Testis (tissue), 2 donors: Measurements from ENCODE around the gene ZNF396.

Experiments used
- CTCF ChIP-seq, 3 experiments: fragments of 450-650 bp in 2 of 3; fragments of 200-600 bp in 1 of 3; sonication (generic) in 1 of 3; IDR thresholded peaks; one replicate each; pipeline ENCODE4 v1.5.1; 2016 to 2019; ENCODE audit warnings: antibody characterized with exemption in 3 of 3, mild to moderate bottlenecking in 2 of 3, moderate library complexity in 1 of 3
- POLR2A ChIP-seq: fragments of 450-650 bp; IDR thresholded peaks from one replicate; pipeline ENCODE4 v1.6.1; 2017; ENCODE audit warnings: antibody characterized with exemption, mild to moderate bottlenecking, moderate library complexity

GRCh38 chr18:35397976-35398375 is 20.8 kb upstream of the ZNF396 start:
- TF ChIP-seq CTCF (IDR thresholded peaks at IDR 0.05) (no peak), POLR2A (no peak)
